Activated CD4-positive, alpha-beta T cell treated with anti-CD3 and anti-CD28 coated beads, Interleukin-2, amount 10 ng/mL, durations not matched to agents 7 days and 5 days (primary cell): ENCODE measurements around the gene PRR15L. TPM values are rescaled to one million over a fixed set of nuclear protein-coding genes. Genes with fewer than 3 reads are reported as not detected.
"Not testable (repeated sequence)": the region's sequence is repeated elsewhere in the genome, so short reads cannot be mapped to it uniquely, and the experiment has no call there.

ENCODE experiments used
- CTCF ChIA-PET: fragments of 350-600 bp; sonication (Branson Sonifier 250); formaldehyde crosslinking; loops from one replicate; lab custom pipeline; 2021; ENCODE audit warnings: antibody characterized with exemption; lab: Charles Lee
- POLR2A ChIA-PET: fragments of 350-600 bp; sonication (Branson Sonifier 250); formaldehyde crosslinking; loops from one replicate; lab custom pipeline; 2021; ENCODE audit warnings: antibody characterized with exemption; lab: Charles Lee
- DNase-seq: peaks from one replicate; pipeline ENCODE4 v3.0.0-alpha.2; 2020
- H3K27ac Mint-ChIP-seq: one replicate; pipeline ENCODE4 v1.8.0; 2021; ENCODE audit warnings: mild to moderate bottlenecking, moderate library complexity, mixed read lengths
- H3K27me3 Mint-ChIP-seq: one replicate; pipeline ENCODE4 v1.8.0; 2021; ENCODE audit warnings: mixed read lengths
- H3K36me3 Mint-ChIP-seq: one replicate; pipeline ENCODE4 v1.8.0; 2021; ENCODE audit warnings: low read depth, mixed read lengths
- H3K4me1 Mint-ChIP-seq: one replicate; pipeline ENCODE4 v1.8.0; 2021; ENCODE audit warnings: mixed read lengths
- H3K4me3 Mint-ChIP-seq: one replicate; pipeline ENCODE4 v1.8.0; 2021; ENCODE audit warnings: mild to moderate bottlenecking, moderate library complexity, mixed read lengths
- H3K9me3 Mint-ChIP-seq: one replicate; pipeline ENCODE4 v1.8.0; 2021; ENCODE audit warnings: mixed read lengths
- total RNA-seq, 2 experiments: library from RNA; stranded (reverse); gene quantifications; one replicate each; pipeline ENCODE4 v1.2.3, GENCODE V29; 2021

PRR15L gene
- total RNA-seq, 2 experiments from 2014 or later = not detected

DNA sequence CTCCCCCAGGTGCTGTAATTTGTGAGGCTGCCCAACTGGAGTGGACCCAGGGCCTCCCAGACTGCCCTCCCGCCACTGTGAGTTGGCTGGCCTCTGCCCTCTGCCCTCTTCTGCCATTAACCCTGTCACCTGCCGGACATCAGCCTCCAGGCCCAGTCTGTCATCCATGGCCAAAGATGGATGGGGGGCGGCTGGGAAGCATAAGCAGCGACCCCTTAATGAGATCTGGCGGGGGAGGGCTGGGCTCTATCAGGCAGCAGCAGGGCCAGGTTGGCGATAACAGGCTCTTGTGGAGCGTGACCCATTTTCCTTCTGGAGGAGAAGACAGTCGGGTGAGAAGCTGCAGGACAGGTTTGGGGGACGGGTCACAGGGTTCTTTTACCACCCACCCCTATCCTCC is 38.5 kb upstream of the PRR15L start:
- CTCF ChIA-PET = interaction anchor here (1.3 to 1.4 kb wide), 2 partner anchors 16 to 20 kb away, joined by 3 to 4 read pairs; no protein-coding TSS in a partner anchor
- H3K4me1 Mint-ChIP-seq = no peaks in the 10 kb centered on the region
- H3K27me3 Mint-ChIP-seq = peaks cover 5% of the 10 kb centered on the region
- H3K4me3 Mint-ChIP-seq = no peak overlapping the region
- H3K9me3 Mint-ChIP-seq = no peaks in the 10 kb centered on the region
- H3K27ac Mint-ChIP-seq = no peak overlapping the region
- H3K36me3 Mint-ChIP-seq = no peaks in the 10 kb centered on the region
- POLR2A ChIA-PET = no interaction called here
- no peak for DNase-seq

DNA sequence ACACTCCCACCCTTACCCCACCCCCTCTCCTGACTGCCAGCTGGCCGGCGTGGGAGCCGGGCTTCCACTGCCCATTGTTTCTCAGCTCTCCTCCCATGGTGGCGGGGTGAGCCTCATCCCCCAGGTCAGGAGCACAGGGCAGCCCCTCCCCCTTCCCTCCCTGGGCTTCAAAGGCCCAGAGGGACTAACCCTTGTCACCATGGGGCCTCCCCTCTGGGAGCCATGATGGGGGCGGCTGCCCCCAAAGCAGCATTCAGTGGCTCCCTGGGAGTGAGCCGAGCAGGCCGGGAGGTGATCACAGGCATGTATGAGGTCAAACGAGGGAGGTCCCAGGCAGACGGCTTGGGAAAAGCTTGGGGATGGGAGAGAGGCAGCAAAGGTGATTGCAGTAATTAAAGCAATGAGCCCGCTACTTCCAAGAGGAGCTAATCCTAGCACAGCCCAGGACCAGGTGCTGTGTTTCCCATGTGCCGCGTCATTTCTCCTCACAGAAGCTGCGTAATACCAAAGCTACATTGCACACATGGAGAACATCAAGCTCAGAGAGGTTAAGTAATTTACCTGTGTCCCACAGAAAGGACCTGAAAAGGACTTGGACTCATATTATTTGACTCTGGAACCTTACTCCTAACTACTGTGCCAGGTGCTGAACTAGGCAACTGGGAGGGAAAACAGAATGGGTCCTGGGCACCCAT is 37.7 kb upstream of the PRR15L start:
- peaks cover 5% of the 10 kb centered on the region for H3K27me3 Mint-ChIP-seq
- H3K36me3 Mint-ChIP-seq = no peaks in the 10 kb centered on the region
- no peaks in the 10 kb centered on the region for H3K9me3 Mint-ChIP-seq
- H3K4me1 Mint-ChIP-seq = no peaks in the 10 kb centered on the region
- ChIA-PET CTCF (interaction anchor here (1.3 to 1.4 kb wide), 2 partner anchors 17 to 19 kb away, joined by 3 to 4 read pairs; no protein-coding TSS in a partner anchor), POLR2A (no interaction called here)
- H3K4me3 Mint-ChIP-seq = no peak overlapping the region
- no peak for DNase-seq
- no peak overlapping the region for H3K27ac Mint-ChIP-seq

DNA sequence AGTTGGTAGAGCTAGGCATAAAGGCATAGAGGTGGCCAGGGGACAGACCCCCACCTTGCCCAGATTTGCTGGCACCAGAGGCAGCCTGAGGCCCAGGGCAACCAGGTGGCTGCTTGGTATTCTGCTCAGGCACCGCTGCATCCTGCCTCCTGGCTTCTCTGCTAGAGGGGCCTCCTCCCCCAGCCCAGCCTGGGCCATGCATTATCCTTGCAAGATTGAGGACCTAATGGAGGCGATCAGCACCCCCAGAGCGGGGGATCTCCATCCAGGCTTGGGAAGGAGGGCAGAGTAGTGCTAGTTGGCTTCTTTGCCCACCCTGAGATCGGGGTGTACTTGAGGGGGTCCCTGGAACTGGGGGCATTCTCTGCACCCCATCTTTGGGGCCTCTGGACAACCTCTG is 37.0 kb upstream of the PRR15L start:
- Mint-ChIP-seq H3K36me3 (no peaks in the 10 kb centered on the region), H3K4me3 (no peak overlapping the region), H3K9me3 (no peaks in the 10 kb centered on the region), H3K4me1 (peaks cover 3% of the 10 kb centered on the region), H3K27ac (no peak overlapping the region), H3K27me3 (peaks cover 5% of the 10 kb centered on the region)
- no peak for DNase-seq
- ChIA-PET CTCF (interaction anchor here (1.4 kb wide), 3 partner anchors 8 to 24 kb away, joined by 3 to 4 read pairs (median 3); partner anchors contain the start of gene CDK5RAP3), POLR2A (no interaction called here)

DNA sequence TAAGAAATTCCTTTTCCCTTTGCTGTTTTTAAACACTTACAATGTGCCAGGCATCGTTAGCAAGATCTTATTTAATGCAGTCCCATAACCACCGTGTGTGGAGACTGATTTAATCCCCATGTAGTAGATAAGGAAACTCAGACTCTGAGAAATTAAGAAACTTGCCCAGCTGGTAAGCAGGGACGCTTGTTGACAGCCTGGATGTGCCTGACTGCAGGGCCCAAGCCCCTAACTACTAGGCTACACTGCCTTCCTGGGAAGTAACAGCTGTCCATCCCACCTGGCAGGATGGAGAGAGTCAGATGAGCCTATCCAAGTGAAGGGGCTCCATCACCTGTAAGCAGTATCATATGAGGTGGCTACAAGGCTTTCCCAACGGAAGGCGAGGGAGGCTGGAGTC is 36.3 kb upstream of the PRR15L start:
- ChIA-PET POLR2A (no interaction called here), CTCF (interaction anchor here (1.1 to 1.5 kb wide), 4 partner anchors 9 to 104 kb away, joined by 3 to 5 read pairs (median 4); partner anchors contain the start of gene CDK5RAP3)
- no peaks in the 10 kb centered on the region for H3K36me3 Mint-ChIP-seq
- H3K27me3 Mint-ChIP-seq = peaks cover 5% of the 10 kb centered on the region
- no peaks in the 10 kb centered on the region for H3K9me3 Mint-ChIP-seq
- peaks cover 11% of the 10 kb centered on the region for H3K4me1 Mint-ChIP-seq
- no peak for DNase-seq
- no peak overlapping the region for H3K4me3 Mint-ChIP-seq
- no peak overlapping the region for H3K27ac Mint-ChIP-seq

DNA sequence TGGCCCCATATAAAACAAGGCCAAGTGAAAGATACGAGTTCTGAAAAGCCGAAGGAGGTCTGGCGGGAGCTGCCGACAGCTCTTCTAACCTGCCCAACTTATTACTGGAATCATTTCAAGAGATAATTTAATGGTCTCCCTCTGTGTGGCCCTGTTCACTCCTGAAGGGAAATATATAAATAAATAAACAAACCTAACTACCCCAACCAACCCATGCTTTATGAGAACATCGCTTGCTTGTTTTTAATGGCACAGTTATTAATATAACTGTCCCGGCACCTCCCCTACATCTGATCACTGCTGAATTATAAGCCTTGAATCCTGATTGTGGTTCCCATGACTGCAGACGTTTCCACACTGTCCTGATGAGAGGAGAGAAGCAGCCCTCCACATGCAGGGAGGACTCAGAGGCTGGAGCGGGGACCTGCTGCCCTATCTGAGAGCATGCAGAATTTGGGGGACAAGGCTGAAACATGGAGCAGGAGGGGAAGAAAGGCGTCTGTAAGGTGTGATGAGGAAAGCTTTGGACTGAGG is 35.4 kb upstream of the PRR15L start:
- POLR2A ChIA-PET = no interaction called here
- no peak overlapping the region for H3K4me3 Mint-ChIP-seq
- no peak for DNase-seq
- peaks cover 5% of the 10 kb centered on the region for H3K27me3 Mint-ChIP-seq
- CTCF ChIA-PET = interaction anchor here (0.9 to 1.5 kb wide), 5 partner anchors 10 to 103 kb away, joined by 3 to 5 read pairs (median 3); partner anchors contain the start of gene CDK5RAP3
- peaks cover 16% of the 10 kb centered on the region for H3K4me1 Mint-ChIP-seq
- no peaks in the 10 kb centered on the region for H3K9me3 Mint-ChIP-seq
- no peak overlapping the region for H3K27ac Mint-ChIP-seq
- H3K36me3 Mint-ChIP-seq = no peaks in the 10 kb centered on the region

DNA sequence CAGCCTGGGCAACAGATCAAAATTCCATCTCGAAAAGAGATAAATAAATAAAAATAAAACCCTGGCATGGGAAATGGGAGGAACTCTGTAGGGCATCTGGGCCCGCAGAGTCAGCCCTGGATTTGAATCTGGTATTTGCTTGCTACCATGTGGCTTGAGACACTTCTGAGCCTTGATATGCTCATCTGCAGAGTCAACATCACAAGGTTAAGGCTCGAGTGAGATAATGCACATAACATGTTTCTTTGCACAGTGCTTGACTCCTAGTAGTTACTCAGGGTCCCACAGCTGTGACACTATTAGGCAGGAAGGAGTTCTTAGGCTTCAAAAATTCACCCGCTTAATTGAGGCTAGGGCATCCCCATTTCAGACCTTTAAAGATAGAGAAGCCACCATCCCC is 34.5 kb upstream of the PRR15L start:
- no peaks in the 10 kb centered on the region for H3K9me3 Mint-ChIP-seq

DNA sequence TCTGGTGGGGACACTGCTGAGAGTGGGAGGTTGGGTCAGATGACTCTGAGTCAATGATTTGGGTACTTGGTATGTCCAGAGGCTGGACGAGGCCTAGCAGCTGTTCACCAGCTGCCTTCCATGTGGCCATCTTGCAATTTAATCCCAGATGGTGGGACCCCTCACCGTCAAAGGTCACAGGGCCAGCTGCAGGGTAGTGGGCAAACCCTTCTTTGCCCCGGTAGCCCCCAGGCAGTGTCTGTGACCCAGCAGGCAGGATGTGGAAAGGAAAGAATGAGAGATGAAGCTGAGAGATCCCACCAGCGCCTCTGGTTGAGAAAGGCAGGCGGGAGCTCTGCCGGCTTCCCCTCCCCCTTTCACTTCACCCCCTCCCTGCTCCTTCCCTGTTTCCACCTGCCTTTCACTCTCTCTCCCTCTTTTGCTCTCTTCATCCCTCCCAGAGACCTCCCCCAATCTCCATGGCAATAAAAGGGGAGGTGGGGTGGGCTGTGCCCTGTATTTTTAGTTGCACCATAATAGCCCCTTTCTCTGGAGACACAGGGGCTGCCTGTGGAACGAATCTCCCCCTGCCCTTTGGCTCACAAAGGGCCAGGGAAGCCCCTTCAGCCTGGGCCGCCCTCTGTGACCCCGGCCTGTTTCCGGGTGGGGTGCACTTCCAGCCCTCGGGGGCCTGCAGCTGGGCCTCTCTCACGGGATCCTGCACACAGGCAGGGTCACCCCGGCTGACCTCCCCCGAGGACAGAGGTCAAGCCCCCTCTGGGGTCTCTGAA is 33.5 kb upstream of the PRR15L start:
- no peak overlapping the region for H3K27ac Mint-ChIP-seq
- H3K36me3 Mint-ChIP-seq = no peaks in the 10 kb centered on the region
- peaks cover 16% of the 10 kb centered on the region for H3K4me1 Mint-ChIP-seq
- ChIA-PET POLR2A (no interaction called here), CTCF (interaction anchor here (1.4 kb wide), 1 partner anchor 20 kb away, joined by 5 read pairs; the partner anchor contains the start of gene CDK5RAP3)
- DNase-seq = no peak
- H3K27me3 Mint-ChIP-seq = peaks cover 5% of the 10 kb centered on the region
- no peak overlapping the region for H3K4me3 Mint-ChIP-seq
- no peaks in the 10 kb centered on the region for H3K9me3 Mint-ChIP-seq

More for the DNA sequence above, 34.5 kb upstream of the PRR15L start:
- POLR2A ChIA-PET = no interaction called here
- CTCF ChIA-PET = interaction anchor here (0.9 to 1.1 kb wide), 2 partner anchors 22 to 45 kb away, joined by 3 read pairs; partner anchors contain the start of gene CDK5RAP3
- H3K27me3 Mint-ChIP-seq = peaks cover 5% of the 10 kb centered on the region
- H3K4me1 Mint-ChIP-seq = peaks cover 16% of the 10 kb centered on the region
- no peak overlapping the region for H3K27ac Mint-ChIP-seq
- H3K36me3 Mint-ChIP-seq = no peaks in the 10 kb centered on the region
- no peak for DNase-seq
- H3K4me3 Mint-ChIP-seq = no peak overlapping the region

DNA sequence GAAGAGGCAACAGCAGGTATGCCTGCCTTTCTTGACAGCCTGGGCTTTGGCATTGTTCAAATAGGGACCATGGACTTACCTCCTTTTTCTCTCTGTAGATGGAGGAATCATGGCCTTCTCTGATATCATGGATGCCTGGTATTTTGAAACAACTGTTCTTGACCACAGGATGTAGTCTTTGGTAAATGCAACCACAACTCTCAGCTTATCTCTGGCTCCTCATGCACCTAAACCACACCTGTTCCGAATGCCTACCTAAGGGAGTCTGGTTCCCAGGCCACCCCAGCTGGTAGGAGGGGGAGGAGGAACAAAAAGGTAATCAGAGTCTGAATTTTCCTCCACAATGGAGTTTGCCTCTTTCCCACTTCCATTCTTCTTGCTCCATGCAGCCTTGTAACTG is 32.0 kb upstream of the PRR15L start:
- H3K4me3 Mint-ChIP-seq = no peak overlapping the region
- H3K9me3 Mint-ChIP-seq = no peaks in the 10 kb centered on the region
- H3K27me3 Mint-ChIP-seq = peaks cover 5% of the 10 kb centered on the region
- H3K4me1 Mint-ChIP-seq = peaks cover 16% of the 10 kb centered on the region
- CTCF ChIA-PET = interaction anchor here (1.2 to 1.3 kb wide), 2 partner anchors 11 to 45 kb away, joined by 3 to 4 read pairs; no protein-coding TSS in a partner anchor
- H3K36me3 Mint-ChIP-seq = peaks cover 3% of the 10 kb centered on the region
- H3K27ac Mint-ChIP-seq = no peak overlapping the region
- POLR2A ChIA-PET = no interaction called here
- no peak for DNase-seq

DNA sequence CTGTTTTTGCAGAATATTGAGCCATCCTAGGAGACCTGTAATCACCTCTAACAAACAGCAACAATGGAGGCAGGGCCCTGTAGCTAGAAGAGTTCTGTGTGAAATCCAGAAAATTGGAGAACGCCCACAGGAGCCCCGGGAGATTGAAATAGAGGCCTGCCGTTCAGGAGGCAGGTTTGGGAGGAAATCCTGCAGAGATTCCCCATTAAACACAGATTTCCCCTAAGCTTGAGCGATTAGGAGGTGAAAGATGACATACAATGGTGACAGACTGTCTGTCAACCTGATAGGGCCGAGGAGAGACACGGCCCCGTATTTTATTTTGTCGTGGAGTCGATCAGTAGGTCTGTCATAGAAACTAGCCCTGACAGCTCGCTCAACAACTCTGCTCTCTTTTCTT is 31.5 kb upstream of the PRR15L start:
- POLR2A ChIA-PET = no interaction called here
- Mint-ChIP-seq H3K27ac (no peak overlapping the region), H3K4me1 (peaks cover 16% of the 10 kb centered on the region), H3K9me3 (no peaks in the 10 kb centered on the region), H3K27me3 (peaks cover 4% of the 10 kb centered on the region), H3K36me3 (peaks cover 3% of the 10 kb centered on the region), H3K4me3 (no peak overlapping the region)
- DNase-seq = no peak
- CTCF ChIA-PET = interaction anchor here (0.5 to 1.3 kb wide), 4 partner anchors 11 to 142 kb away, joined by 3 to 4 read pairs (median 3); no protein-coding TSS in a partner anchor

DNA sequence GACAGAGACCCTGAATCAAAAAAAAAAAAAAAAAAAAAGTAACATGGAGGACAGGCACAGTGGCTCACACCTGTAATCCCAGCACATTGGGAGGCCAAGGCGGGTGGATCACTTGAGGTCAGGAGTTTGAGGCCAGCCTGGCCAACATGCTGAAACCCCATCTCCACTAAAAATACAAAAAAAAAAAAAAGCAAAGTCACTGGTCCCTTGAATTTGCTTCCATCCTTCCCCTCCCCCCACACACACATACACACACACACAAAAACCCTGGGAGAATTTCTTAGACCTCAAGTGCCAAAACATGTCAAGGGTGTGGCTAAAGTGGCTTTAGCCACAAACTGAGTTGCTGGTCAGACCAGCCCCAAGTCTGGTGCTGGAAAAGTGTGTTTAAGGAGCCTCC is 30.8 kb upstream of the PRR15L start:
- DNase-seq, H3K27me3 Mint-ChIP-seq, H3K36me3 Mint-ChIP-seq, H3K4me3 Mint-ChIP-seq, H3K9me3 Mint-ChIP-seq, H3K27ac Mint-ChIP-seq, POLR2A ChIA-PET: not testable (repeated sequence)
- CTCF ChIA-PET = interaction anchor here (0.7 to 1.3 kb wide), 3 partner anchors 10 to 293 kb away, joined by 3 to 4 read pairs (median 4); no protein-coding TSS in a partner anchor
- peaks cover 16% of the 10 kb centered on the region for H3K4me1 Mint-ChIP-seq

DNA sequence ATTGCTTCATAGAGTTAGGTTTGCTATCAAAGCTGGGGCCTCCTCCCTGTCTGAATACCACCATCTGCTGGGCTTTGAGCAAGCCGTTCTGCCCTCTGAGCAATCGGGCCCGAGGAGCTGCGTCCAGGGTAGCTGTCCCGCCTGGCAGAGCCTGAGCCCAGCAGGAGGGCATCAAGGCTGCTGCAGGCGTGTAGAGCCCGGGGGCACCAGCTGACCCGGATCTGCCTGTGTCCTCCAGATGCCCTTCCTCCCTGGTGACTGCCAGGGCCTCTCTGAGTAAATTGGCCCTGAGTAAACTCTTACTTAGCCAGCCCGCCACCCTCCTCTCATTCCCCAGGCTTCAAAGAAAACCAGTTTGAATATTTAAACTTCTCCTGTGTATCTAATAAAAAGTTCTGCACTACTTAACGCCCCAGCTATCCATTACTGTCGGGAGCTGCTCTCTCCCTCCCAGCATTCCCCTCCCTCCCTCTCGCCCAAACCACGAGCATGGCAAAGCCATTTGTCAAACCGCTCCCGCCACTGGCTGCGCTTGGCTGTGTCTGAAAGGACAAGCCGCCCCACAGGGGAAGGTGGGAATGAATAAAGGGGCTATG is 29.7 kb upstream of the PRR15L start:
- H3K27me3 Mint-ChIP-seq = no peaks in the 10 kb centered on the region
- H3K9me3 Mint-ChIP-seq = no peaks in the 10 kb centered on the region
- H3K36me3 Mint-ChIP-seq = peaks cover 3% of the 10 kb centered on the region
- H3K27ac Mint-ChIP-seq = no peak overlapping the region
- CTCF ChIA-PET = interaction anchor here (1.9 kb wide), 1 partner anchor 9 kb away, joined by 6 read pairs; no protein-coding TSS in a partner anchor
- peaks cover 18% of the 10 kb centered on the region for H3K4me1 Mint-ChIP-seq
- POLR2A ChIA-PET = no interaction called here
- no peak overlapping the region for H3K4me3 Mint-ChIP-seq
- DNase-seq = no peak

DNA sequence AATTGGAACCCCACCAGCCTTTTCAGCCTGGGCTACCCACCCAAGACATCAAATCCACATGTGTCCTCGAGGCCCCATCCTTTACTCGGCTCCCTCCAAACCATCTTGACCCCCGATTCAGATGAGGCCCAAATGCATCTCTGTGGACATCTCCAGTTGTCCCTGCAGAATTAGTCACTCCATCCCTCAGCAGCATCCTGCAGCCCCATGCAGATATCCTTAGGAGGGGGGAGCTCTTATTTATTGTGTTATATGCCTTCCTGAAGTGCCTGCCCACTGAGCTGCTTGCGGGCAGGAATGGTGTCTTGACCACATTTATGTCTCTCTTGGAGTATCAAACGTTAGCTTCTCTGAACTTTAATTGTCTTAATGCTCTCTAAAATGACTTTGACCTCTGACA is 28.8 kb upstream of the PRR15L start:
- H3K4me3 Mint-ChIP-seq = no peak overlapping the region
- peaks cover 3% of the 10 kb centered on the region for H3K36me3 Mint-ChIP-seq
- H3K27ac Mint-ChIP-seq = no peak overlapping the region
- no peaks in the 10 kb centered on the region for H3K27me3 Mint-ChIP-seq
- DNase-seq = no peak
- H3K9me3 Mint-ChIP-seq = no peaks in the 10 kb centered on the region
- ChIA-PET CTCF (interaction anchor here (1.2 to 1.9 kb wide), 2 partner anchors 8 to 37 kb away, joined by 3 to 6 read pairs; no protein-coding TSS in a partner anchor), POLR2A (no interaction called here)
- peaks cover 21% of the 10 kb centered on the region for H3K4me1 Mint-ChIP-seq
